HEK293 (cell line): ENCODE measurements around the gene SCAANT1.

Experiments
- CTCF ChIA-PET: fragments of 350-600 bp; formaldehyde crosslinking; extraction: SDS; loops from one replicate; lab custom pipeline; 2021; ENCODE audit warnings: antibody characterized with exemption; lab: Yijun Ruan, JAX
- POLR2A ChIA-PET: fragments of 300-600 bp; formaldehyde crosslinking; extraction: SDS; loops from one replicate; lab custom pipeline; 2020; ENCODE audit warnings: antibody characterized with exemption, inconsistent platforms; lab: Yijun Ruan, JAX
- H3K27ac ChIP-seq: fragments of 200-500 bp; sonication (Bioruptor generic); 2 replicates; pipeline ENCODE4 v1.5.1; 2014; ENCODE audit warnings: low read depth, low read length, control low read depth, inconsistent platforms; ENCODE audit errors: extremely low read depth
- H3K36me3 ChIP-seq, 2 experiments: fragments of 200-500 bp in 1 of 2; sonication (Bioruptor generic) in 1 of 2; 1 replicate in 1 of 2; 2 replicates in 1 of 2; pipeline ENCODE4 v1.5.1; 2014 to 2017; ENCODE audit warnings: inconsistent platforms in 2 of 2, low read length in 2 of 2; ENCODE audit not compliant: control insufficient read depth in 2 of 2, insufficient read depth in 1 of 2
- H3K4me1 ChIP-seq: fragments of 200-500 bp; sonication (Bioruptor generic); 2 replicates; pipeline ENCODE4 v1.5.1; 2014; ENCODE audit warnings: mild to moderate bottlenecking, low read length, inconsistent platforms; ENCODE audit not compliant: control insufficient read depth, insufficient read depth
- H3K4me3 ChIP-seq: 2 replicates; pipeline ENCODE4 v1.5.1; 2011; ENCODE audit warnings: low read depth, mild to moderate bottlenecking, control low read depth, low read length, moderate library complexity
- H3K9me3 ChIP-seq: fragments of 200-500 bp; sonication (Bioruptor generic); 2 replicates; pipeline ENCODE4 v1.5.1; 2014; ENCODE audit warnings: low read depth, low read length, inconsistent platforms; ENCODE audit not compliant: control insufficient read depth, insufficient read depth
- BCL11A ChIP-seq: fragments of 450-650 bp; formaldehyde crosslinking; IDR thresholded peaks from 2 replicates; pipeline ENCODE4 v1.5.1; 2016; ENCODE audit warnings: low read depth, missing biosample characterization, missing genetic modification characterization
- KLF16 ChIP-seq: fragments of 450-650 bp; formaldehyde crosslinking; IDR thresholded peaks from 2 replicates; pipeline ENCODE4 v1.5.1; 2017; ENCODE audit warnings: missing biosample characterization, missing genetic modification characterization
- OVOL3 ChIP-seq: fragments of 450-650 bp; formaldehyde crosslinking; IDR thresholded peaks from 2 replicates; pipeline ENCODE4 v1.5.1; 2016; ENCODE audit warnings: missing biosample characterization, missing genetic modification characterization
- PRDM1 ChIP-seq: fragments of 450-650 bp; formaldehyde crosslinking; IDR thresholded peaks from 2 replicates; pipeline ENCODE4; 2016; ENCODE audit warnings: missing biosample characterization, missing genetic modification characterization
- SETDB1 ChIP-seq: IDR thresholded peaks from one replicate; pipeline ENCODE4 v1.6.1; 2017; ENCODE audit warnings: mild to moderate bottlenecking, low read length, moderate library complexity, mixed read lengths; ENCODE audit not compliant: insufficient read length
- ZBTB8A ChIP-seq: fragments of 450-650 bp; formaldehyde crosslinking; IDR thresholded peaks from 2 replicates; pipeline ENCODE4 v1.5.1; 2016; ENCODE audit warnings: missing biosample characterization, missing genetic modification characterization
- ZNF146 ChIP-seq: fragments of 450-650 bp; formaldehyde crosslinking; IDR thresholded peaks from 2 replicates; pipeline ENCODE4 v1.5.1; 2016; ENCODE audit warnings: missing biosample characterization, missing genetic modification characterization
- ZNF155 ChIP-seq: fragments of 450-650 bp; formaldehyde crosslinking; IDR thresholded peaks from 2 replicates; pipeline ENCODE4 v1.5.1; 2016; ENCODE audit warnings: missing biosample characterization, missing genetic modification characterization
- ZNF16 ChIP-seq: fragments of 450-650 bp; formaldehyde crosslinking; IDR thresholded peaks from 2 replicates; pipeline ENCODE4 v1.5.1; 2016; ENCODE audit warnings: low read depth, missing biosample characterization, missing genetic modification characterization
- ZNF169 ChIP-seq: fragments of 450-650 bp; formaldehyde crosslinking; IDR thresholded peaks from 2 replicates; pipeline ENCODE4 v1.5.1; 2016; ENCODE audit warnings: missing biosample characterization, missing genetic modification characterization
- ZNF24 ChIP-seq: fragments of 450-650 bp; formaldehyde crosslinking; IDR thresholded peaks from 2 replicates; pipeline ENCODE4 v1.5.1; 2016; ENCODE audit warnings: missing biosample characterization, missing genetic modification characterization
- ZNF473 ChIP-seq: fragments of 450-650 bp; formaldehyde crosslinking; IDR thresholded peaks from 2 replicates; pipeline ENCODE4 v1.5.1; 2017; ENCODE audit warnings: missing biosample characterization, missing genetic modification characterization
- ZNF558 ChIP-seq: fragments of 450-650 bp; formaldehyde crosslinking; IDR thresholded peaks from 2 replicates; pipeline ENCODE4 v1.5.1; 2016; ENCODE audit warnings: missing biosample characterization, missing genetic modification characterization
- ZNF837 ChIP-seq: fragments of 450-650 bp; formaldehyde crosslinking; IDR thresholded peaks from 2 replicates; pipeline ENCODE4 v1.5.1; 2016; ENCODE audit warnings: missing biosample characterization, missing genetic modification characterization
- TF ChIP-seq, protein P1 (sequence below): fragments of 450-650 bp; formaldehyde crosslinking; IDR thresholded peaks from 2 replicates; pipeline ENCODE4 v1.5.1; 2017; ENCODE audit warnings: missing biosample characterization, missing genetic modification characterization
- TF ChIP-seq, protein P2 (sequence below): fragments of 450-650 bp; formaldehyde crosslinking; IDR thresholded peaks from 2 replicates; pipeline ENCODE4 v1.5.1; 2016; ENCODE audit warnings: missing biosample characterization, missing genetic modification characterization
- TF ChIP-seq, protein P3 (sequence below): fragments of 450-650 bp; formaldehyde crosslinking; IDR thresholded peaks from 2 replicates; pipeline ENCODE4 v1.5.1; 2017; ENCODE audit warnings: missing biosample characterization, missing genetic modification characterization
- TF ChIP-seq, protein P4 (sequence below): fragments of 450-650 bp; formaldehyde crosslinking; IDR thresholded peaks from 2 replicates; pipeline ENCODE4 v1.5.1; 2017; ENCODE audit warnings: missing biosample characterization, missing genetic modification characterization

The SCAANT1 gene

DNA sequence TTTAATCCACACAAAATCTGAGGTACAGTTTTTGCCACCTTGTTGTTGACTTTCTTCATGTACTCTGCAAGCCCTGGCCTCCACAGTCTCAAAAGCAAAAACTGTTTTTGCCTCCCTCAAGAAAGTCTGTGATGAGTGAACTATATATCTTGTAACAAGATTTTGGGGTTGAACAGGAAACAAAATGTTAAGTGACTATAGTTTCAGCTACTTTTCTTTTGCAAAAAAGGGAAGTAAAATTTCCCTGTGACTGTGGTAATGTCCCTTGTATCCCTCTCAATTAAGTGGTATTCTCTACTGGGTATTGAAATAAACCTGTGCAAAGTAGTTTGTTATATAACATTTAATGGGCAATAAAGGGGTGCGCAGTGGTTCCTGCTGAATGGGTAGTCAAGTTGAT is 21.3 kb upstream of the SCAANT1 start:
- peaks cover 15% of the 10 kb centered on the region for H3K4me1 ChIP-seq
- ChIA-PET POLR2A (no interaction called here), CTCF (interaction anchor here (1.5 kb wide), 1 partner anchor 28 kb away, joined by 8 read pairs; no protein-coding TSS in a partner anchor)
- H3K4me3 ChIP-seq, result no peak overlapping the region
- no peaks in the 10 kb centered on the region for H3K36me3 ChIP-seq
- H3K27ac ChIP-seq, result no peak overlapping the region
- no peaks in the 10 kb centered on the region for H3K9me3 ChIP-seq
- TF ChIP-seq ZNF837 (tag by site-specific recombination) (no peak), ZNF146 (tag by site-specific recombination) (no peak), ZNF155 (tag by site-specific recombination) (no peak), ZNF558 (tag by site-specific recombination) (no peak), ZNF169 (tag by site-specific recombination) (no peak), ZNF16 (no peak)
- TF ChIP-seq, protein P1, sequence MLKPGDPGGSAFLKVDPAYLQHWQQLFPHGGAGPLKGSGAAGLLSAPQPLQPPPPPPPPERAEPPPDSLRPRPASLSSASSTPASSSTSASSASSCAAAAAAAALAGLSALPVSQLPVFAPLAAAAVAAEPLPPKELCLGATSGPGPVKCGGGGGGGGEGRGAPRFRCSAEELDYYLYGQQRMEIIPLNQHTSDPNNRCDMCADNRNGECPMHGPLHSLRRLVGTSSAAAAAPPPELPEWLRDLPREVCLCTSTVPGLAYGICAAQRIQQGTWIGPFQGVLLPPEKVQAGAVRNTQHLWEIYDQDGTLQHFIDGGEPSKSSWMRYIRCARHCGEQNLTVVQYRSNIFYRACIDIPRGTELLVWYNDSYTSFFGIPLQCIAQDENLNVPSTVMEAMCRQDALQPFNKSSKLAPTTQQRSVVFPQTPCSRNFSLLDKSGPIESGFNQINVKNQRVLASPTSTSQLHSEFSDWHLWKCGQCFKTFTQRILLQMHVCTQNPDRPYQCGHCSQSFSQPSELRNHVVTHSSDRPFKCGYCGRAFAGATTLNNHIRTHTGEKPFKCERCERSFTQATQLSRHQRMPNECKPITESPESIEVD, result no peak

DNA sequence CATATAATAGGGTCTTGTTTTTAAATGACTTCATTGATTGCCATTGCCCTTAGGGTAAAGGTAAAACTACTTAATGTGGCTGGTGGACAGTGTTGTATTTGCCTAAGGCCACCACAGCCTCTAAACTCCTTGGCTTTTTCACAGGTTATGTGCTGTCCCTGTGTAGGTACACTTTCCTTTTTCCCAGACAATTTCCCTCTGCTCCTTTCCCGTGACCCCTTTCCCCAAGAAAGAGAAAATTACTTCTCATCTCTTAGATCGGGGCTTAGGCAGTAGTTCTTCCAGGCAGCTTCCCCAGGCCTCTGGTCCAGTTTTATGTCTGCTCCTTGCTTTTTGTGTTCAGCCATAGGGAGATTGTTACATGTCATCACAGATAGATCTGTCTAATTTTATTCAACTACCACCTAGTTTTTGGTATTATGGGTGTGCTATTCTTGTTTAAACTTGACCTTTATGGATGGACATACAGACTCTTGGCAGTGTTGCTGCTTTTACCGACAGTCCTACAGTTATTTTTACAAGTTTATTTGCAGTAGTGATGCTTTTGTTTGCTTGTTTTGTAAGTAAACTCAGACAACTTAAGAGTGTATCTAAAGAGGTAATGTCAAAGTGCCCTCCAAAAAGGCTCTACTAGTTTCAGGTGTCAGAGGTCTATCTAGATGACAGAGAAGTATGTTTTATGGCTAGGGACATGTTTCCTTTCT is 20.5 kb upstream of the SCAANT1 start:
- TF ChIP-seq SETDB1, result no peak
- TF ChIP-seq, protein P2, sequence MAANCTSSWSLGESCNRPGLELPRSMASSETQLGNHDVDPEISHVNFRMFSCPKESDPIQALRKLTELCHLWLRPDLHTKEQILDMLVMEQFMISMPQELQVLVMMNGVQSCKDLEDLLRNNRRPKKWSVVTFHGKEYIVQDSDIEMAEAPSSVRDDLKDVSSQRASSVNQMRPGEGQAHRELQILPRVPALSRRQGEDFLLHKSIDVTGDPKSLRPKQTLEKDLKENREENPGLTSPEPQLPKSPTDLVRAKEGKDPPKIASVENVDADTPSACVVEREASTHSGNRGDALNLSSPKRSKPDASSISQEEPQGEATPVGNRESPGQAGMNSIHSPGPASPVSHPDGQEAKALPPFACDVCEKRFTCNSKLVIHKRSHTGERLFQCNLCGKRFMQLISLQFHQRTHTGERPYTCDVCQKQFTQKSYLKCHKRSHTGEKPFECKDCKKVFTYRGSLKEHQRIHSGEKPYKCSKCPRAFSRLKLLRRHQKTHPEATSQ (tag by site-specific recombination), result no peak
- TF ChIP-seq ZNF473 (tag by site-specific recombination), result no peak
- peak; percentile 90 for TF ChIP-seq PRDM1 (tag by site-specific recombination)
- TF ChIP-seq BCL11A (tag by site-specific recombination), result no peak
- ChIA-PET CTCF (interaction anchor here (1.5 kb wide), 1 partner anchor 29 kb away, joined by 8 read pairs; no protein-coding TSS in a partner anchor), POLR2A (no interaction called here)
- Histone ChIP-seq H3K27ac (no peak overlapping the region), H3K4me1 (peaks cover 13% of the 10 kb centered on the region), H3K4me3 (no peak overlapping the region), H3K36me3 (no peaks in the 10 kb centered on the region), H3K9me3 (no peaks in the 10 kb centered on the region)

DNA sequence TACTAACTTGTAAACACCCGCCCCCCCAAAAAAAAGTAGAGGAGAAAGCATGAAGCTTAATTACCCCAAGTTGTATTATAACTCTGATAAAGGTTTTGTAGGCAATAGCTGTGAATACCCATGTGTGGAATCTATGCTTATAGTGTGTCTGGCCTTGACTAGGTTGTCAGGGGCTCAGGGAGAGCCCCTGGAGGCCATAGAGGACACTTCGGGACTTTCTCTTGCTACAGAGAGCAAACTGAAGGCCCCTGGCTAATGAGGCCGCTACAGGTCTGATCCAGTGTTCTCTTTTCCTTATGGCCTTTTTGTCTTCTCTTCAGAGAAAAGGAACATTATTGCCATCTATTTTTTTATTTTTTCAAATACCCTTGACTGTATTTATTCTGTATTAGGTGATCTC is 19.1 kb upstream of the SCAANT1 start:
- TF ChIP-seq ZBTB8A (tag by site-specific recombination) (no peak), PRDM1 (tag by site-specific recombination) (no peak), KLF16 (tag by site-specific recombination) (no peak), ZNF24 (tag by site-specific recombination) (no peak), OVOL3 (tag by site-specific recombination) (no peak)
- TF ChIP-seq, protein P3, sequence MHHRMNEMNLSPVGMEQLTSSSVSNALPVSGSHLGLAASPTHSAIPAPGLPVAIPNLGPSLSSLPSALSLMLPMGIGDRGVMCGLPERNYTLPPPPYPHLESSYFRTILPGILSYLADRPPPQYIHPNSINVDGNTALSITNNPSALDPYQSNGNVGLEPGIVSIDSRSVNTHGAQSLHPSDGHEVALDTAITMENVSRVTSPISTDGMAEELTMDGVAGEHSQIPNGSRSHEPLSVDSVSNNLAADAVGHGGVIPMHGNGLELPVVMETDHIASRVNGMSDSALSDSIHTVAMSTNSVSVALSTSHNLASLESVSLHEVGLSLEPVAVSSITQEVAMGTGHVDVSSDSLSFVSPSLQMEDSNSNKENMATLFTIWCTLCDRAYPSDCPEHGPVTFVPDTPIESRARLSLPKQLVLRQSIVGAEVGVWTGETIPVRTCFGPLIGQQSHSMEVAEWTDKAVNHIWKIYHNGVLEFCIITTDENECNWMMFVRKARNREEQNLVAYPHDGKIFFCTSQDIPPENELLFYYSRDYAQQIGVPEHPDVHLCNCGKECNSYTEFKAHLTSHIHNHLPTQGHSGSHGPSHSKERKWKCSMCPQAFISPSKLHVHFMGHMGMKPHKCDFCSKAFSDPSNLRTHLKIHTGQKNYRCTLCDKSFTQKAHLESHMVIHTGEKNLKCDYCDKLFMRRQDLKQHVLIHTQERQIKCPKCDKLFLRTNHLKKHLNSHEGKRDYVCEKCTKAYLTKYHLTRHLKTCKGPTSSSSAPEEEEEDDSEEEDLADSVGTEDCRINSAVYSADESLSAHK (tag by site-specific recombination), result no peak
- TF ChIP-seq, protein P4, sequence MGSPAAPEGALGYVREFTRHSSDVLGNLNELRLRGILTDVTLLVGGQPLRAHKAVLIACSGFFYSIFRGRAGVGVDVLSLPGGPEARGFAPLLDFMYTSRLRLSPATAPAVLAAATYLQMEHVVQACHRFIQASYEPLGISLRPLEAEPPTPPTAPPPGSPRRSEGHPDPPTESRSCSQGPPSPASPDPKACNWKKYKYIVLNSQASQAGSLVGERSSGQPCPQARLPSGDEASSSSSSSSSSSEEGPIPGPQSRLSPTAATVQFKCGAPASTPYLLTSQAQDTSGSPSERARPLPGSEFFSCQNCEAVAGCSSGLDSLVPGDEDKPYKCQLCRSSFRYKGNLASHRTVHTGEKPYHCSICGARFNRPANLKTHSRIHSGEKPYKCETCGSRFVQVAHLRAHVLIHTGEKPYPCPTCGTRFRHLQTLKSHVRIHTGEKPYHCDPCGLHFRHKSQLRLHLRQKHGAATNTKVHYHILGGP, result no peak
- TF ChIP-seq, all 188 proteins: peak for 0
- H3K9me3 ChIP-seq, result no peaks in the 10 kb centered on the region
- no peak overlapping the region for H3K4me3 ChIP-seq
- H3K36me3 ChIP-seq, result peaks cover under 1 to 5% of the 10 kb centered on the region in 2 experiments; a peak in 1 of 3 replicates
- H3K4me1 ChIP-seq, result peaks cover 4% of the 10 kb centered on the region
- CTCF ChIA-PET, result no interaction called here
- POLR2A ChIA-PET, result no interaction called here
- H3K27ac ChIP-seq, result no peak overlapping the region
